Transverse colon (tissue), 4 donors: ENCODE results near the gene LEMD1.

Experiments
- EP300 ChIP-seq: sonication (generic); formaldehyde crosslinking; IDR thresholded peaks from one replicate; pipeline ENCODE4 v1.6.1; 2017; ENCODE audit warnings: antibody characterized with exemption, low read depth
- POLR2A ChIP-seq: fragments of 450-650 bp; IDR thresholded peaks from one replicate; pipeline ENCODE4 v1.6.1; 2016; ENCODE audit warnings: antibody characterized with exemption, mild to moderate bottlenecking, moderate library complexity
- POLR2AphosphoS5 ChIP-seq, 3 donors: sonication (generic); formaldehyde crosslinking; IDR thresholded peaks; one replicate each; pipeline ENCODE4 v1.6.1; 2016; ENCODE audit warnings: antibody characterized with exemption in 3 of 3
- TF ChIP-seq, protein P1 (sequence below), 5 experiments: fragments of 200-600 bp in 3 of 5; fragments of 450-650 bp in 2 of 5; sonication (generic) in 3 of 5; IDR thresholded peaks; 1 replicate in 2 of 5; 2 replicates in 3 of 5; pipeline ENCODE4 v1.5.1; 2016 to 2017; ENCODE audit warnings: antibody characterized with exemption in 5 of 5, inconsistent platforms in 3 of 5, mild to moderate bottlenecking in 2 of 5, moderate library complexity in 1 of 5

- TF ChIP-seq, protein P1, sequence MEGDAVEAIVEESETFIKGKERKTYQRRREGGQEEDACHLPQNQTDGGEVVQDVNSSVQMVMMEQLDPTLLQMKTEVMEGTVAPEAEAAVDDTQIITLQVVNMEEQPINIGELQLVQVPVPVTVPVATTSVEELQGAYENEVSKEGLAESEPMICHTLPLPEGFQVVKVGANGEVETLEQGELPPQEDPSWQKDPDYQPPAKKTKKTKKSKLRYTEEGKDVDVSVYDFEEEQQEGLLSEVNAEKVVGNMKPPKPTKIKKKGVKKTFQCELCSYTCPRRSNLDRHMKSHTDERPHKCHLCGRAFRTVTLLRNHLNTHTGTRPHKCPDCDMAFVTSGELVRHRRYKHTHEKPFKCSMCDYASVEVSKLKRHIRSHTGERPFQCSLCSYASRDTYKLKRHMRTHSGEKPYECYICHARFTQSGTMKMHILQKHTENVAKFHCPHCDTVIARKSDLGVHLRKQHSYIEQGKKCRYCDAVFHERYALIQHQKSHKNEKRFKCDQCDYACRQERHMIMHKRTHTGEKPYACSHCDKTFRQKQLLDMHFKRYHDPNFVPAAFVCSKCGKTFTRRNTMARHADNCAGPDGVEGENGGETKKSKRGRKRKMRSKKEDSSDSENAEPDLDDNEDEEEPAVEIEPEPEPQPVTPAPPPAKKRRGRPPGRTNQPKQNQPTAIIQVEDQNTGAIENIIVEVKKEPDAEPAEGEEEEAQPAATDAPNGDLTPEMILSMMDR (IDR thresholded peaks at IDR 0.05) = no peak
- TF ChIP-seq EP300 (no peak), POLR2A (no peak), POLR2AphosphoS5 (IDR thresholded peaks at IDR 0.05) (no peak)
Measured at GRCh38 chr1:205442051-205442725, 20.3 kb upstream of the LEMD1 start.
